GM12878 (cell line): ENCODE results near the gene WHRN. TPM values are rescaled to one million over a fixed set of nuclear protein-coding genes. Genes with fewer than 3 reads are reported as not detected.
A peak's percentile ranks its signal among the peaks of the same experiment; 100 is the strongest.

Source experiments
- ASH2L ChIP-seq: fragments of 300-600, 200-600 bp; sonication (generic); IDR thresholded peaks from 2 replicates; pipeline ENCODE4 v1.6.1; 2017; ENCODE audit warnings: low read depth, mild to moderate bottlenecking, borderline replicate concordance
- CREM ChIP-seq: IDR thresholded peaks from 2 replicates; pipeline ENCODE4 v1.6.1; 2014; ENCODE audit warnings: antibody characterized with exemption, low read depth
- E2F8 ChIP-seq: fragments of 450-650 bp; IDR thresholded peaks from 2 replicates; pipeline ENCODE4 v1.6.1; 2018; ENCODE audit warnings: mild to moderate bottlenecking, low read depth, moderate library complexity; ENCODE audit not compliant: partially characterized antibody
- E4F1 ChIP-seq: fragments of 450-650 bp; IDR thresholded peaks from 2 replicates; pipeline ENCODE4 v1.6.1; 2018; ENCODE audit warnings: borderline replicate concordance, mild to moderate bottlenecking; ENCODE audit not compliant: partially characterized antibody
- EZH2 ChIP-seq: IDR thresholded peaks from 2 replicates; pipeline ENCODE4 v1.6.1; 2012; ENCODE audit warnings: low read depth, mild to moderate bottlenecking, control low read depth, inconsistent platforms, low read length, borderline replicate concordance; ENCODE audit not compliant: control insufficient read depth
- IRF4 ChIP-seq: IDR thresholded peaks from 2 replicates; pipeline ENCODE4 v1.6.1; 2011; ENCODE audit warnings: low read depth, low read length
- JUNB ChIP-seq: IDR thresholded peaks from 2 replicates; pipeline ENCODE4 v1.6.1; 2016; ENCODE audit warnings: antibody characterized with exemption, mild to moderate bottlenecking
- KLF5 ChIP-seq: fragments of 450-650 bp; IDR thresholded peaks from 2 replicates; pipeline ENCODE4 v1.6.1; 2014; ENCODE audit warnings: mild to moderate bottlenecking; ENCODE audit not compliant: partially characterized antibody
- NFYB ChIP-seq: IDR thresholded peaks from 2 replicates; pipeline ENCODE4 v1.6.1; 2011; ENCODE audit warnings: low read depth, mild to moderate bottlenecking, low read length, improper control_type of control experiment, moderate library complexity; ENCODE audit not compliant: insufficient read depth
- PBX3 ChIP-seq: IDR thresholded peaks from 2 replicates; pipeline ENCODE4 v1.6.1; 2011; ENCODE audit warnings: mild to moderate bottlenecking, low read depth, low read length, moderate library complexity; ENCODE audit not compliant: insufficient replicate concordance
- RELB ChIP-seq: fragments of 450-650 bp; IDR thresholded peaks from 2 replicates; pipeline ENCODE4 v1.6.1; 2017; ENCODE audit warnings: low read depth, mild to moderate bottlenecking, moderate library complexity
- REST ChIP-seq: IDR thresholded peaks from 2 replicates; pipeline ENCODE4 v1.6.1; 2012; ENCODE audit warnings: mild to moderate bottlenecking, low read depth, low read length
- RUNX3 ChIP-seq: IDR thresholded peaks from 2 replicates; pipeline ENCODE4 v1.6.1; 2012; ENCODE audit warnings: low read length, inconsistent platforms
- SIN3A ChIP-seq: IDR thresholded peaks from 2 replicates; pipeline ENCODE4 v1.6.1; 2012; ENCODE audit warnings: low read depth, low read length, improper control_type of control experiment
- STAT3 ChIP-seq: IDR thresholded peaks from 2 replicates; pipeline ENCODE4 v1.6.1; 2011; ENCODE audit warnings: low read depth, low read length, improper control_type of control experiment
- YY1 ChIP-seq: IDR thresholded peaks from 2 replicates; pipeline ENCODE4 v1.6.1; 2011; ENCODE audit warnings: low read depth, mild to moderate bottlenecking, low read length
- ZNF207 ChIP-seq: fragments of 450-650 bp; IDR thresholded peaks from 2 replicates; pipeline ENCODE4 v1.6.1; 2014; ENCODE audit warnings: antibody characterized with exemption, mild to moderate bottlenecking, borderline replicate concordance
- ZNF622 ChIP-seq: fragments of 450-650 bp; IDR thresholded peaks from 2 replicates; pipeline ENCODE4 v1.6.1; 2017; ENCODE audit warnings: mild to moderate bottlenecking, inconsistent platforms
- polyA plus RNA-seq, 11 experiments: library from polyadenylated mRNA; depleted of rRNA in 4 of 11; unstranded in 6 of 11; stranded (reverse) in 5 of 11; fragments of >200 nt; fragmentation: Nextera tagmentation in 4 of 11; fragmentation: Illumina TruSeq in 1 of 11; extraction: Ambion mirVana in 4 of 11; extraction: Trizol in 1 of 11; gene quantifications; 1 replicate in 1 of 11; 2 replicates in 10 of 11; pipeline versions ENCODE4 v1.2.1 to v1.2.3, GENCODE V29; 2011 to 2016; ENCODE audit warnings: inconsistent platforms in 2 of 11, missing spikeins in 2 of 11, low read depth in 1 of 11
- total RNA-seq, 4 experiments: library from RNA; depleted of rRNA in 3 of 4; stranded (reverse); fragments of >200 nt in 3 of 4; fragmentation: Illumina TruSeq in 1 of 4; extraction: Trizol in 1 of 4; gene quantifications; 2 replicates each; pipeline versions ENCODE4 v1.2.1 to v1.2.3, GENCODE V29; 2013 to 2021

Gene WHRN
- total and polyA plus RNA-seq, 10 of the 15 experiments (the other 5 are each of a cell fraction or from before 2014, with no cell fraction given) = 0.04 to 18.2 (median 0.68) TPM; not detected in 1

- TF ChIP-seq E4F1 (no peak), ZNF622 (no peak), EZH2 (no peak), ZNF207 (no peak; the same call in 1 of the 2 replicates), ASH2L (no peak), STAT3 (no peak), PBX3 (no peak), CREM (peak; percentile 35; the same call in 1 of the 2 replicates), RUNX3 (no peak), KLF5 (no peak), IRF4 (no peak), E2F8 (no peak), RELB (peak; percentile 34; the same call in 1 of the 2 replicates), REST (no peak), JUNB (no peak), SIN3A (no peak), NFYB (no peak), YY1 (peak; percentile 28; the same call in 1 of the 2 replicates)
Measured at GRCh38 chr9:114387680-114388356, 117.5 kb downstream of the WHRN start, which contains the start of gene AKNA (continued).
